A549 treated with AZD2906 at 1 μM for 4 hours (cell line): Measurements from ENCODE around the gene ALDH2. TPM values are rescaled to one million over a fixed set of nuclear protein-coding genes. Genes with fewer than 3 reads are reported as not detected.

Source experiments
- total RNA-seq: library from RNA; stranded (reverse); fragments of 200-300 nt; extraction: Qiagen RNA extraction; gene quantifications from 5 replicates; pipeline ENCODE4 v1.2.3, GENCODE V29; 2022

The ALDH2 gene
- 71.0 to 93.5 TPM (median 89.7 TPM) in 5 replicates for total RNA-seq

GRCh38 chr12:111766608-111767361 lies at the start of gene ALDH2:
Gene ALDH2, plus strand, starts transcription at chr12:111766933. Its CDS starts 50 bp downstream, at chr12:111766983.

GRCh38 chr12:111841750-111842555 lies 75.2 kb downstream of the ALDH2 start, which contains the start of gene MAPKAPK5:
Gene MAPKAPK5, plus strand, starts transcription at chr12:111842228. Its CDS starts 506 bp downstream, at chr12:111842734.

Other genes starting within 250 kb of the ALDH2 start
- gene ATXN2, start 167.6 kb upstream of the ALDH2 start, total RNA-seq = 42.6 to 54.6 TPM (median 52.5 TPM) in 5 replicates
- 12.1 to 13.5 TPM (median 12.4 TPM) in 5 replicates for gene BRAP, start 81.0 kb upstream of the ALDH2 start, total RNA-seq
- gene ACAD10, start 80.9 kb upstream of the ALDH2 start, total RNA-seq = 8.4 to 10.8 TPM (median 8.6 TPM) in 5 replicates
- 53.8 to 60.4 TPM (median 59.2 TPM) in 5 replicates for gene MAPKAPK5, start 75.3 kb downstream of the ALDH2 start, total RNA-seq
- 4.5 to 6.6 TPM (median 5.4 TPM) in 5 replicates for gene TMEM116, start 246.2 kb downstream of the ALDH2 start, total RNA-seq
- gene ERP29, start 246.5 kb downstream of the ALDH2 start, total RNA-seq = 124 to 135 TPM (median 129 TPM) in 5 replicates